ENCODE data around the gene SMAD4. TPM values are rescaled to one million over a fixed set of nuclear protein-coding genes. Genes with fewer than 3 reads are reported as not detected.

SMAD4 gene
- total and polyA plus RNA-seq, 2 donors (not counting 3 experiments of a cell fraction or from before 2014, with no cell fraction given): 63.5 to 82.8 TPM

DNA sequence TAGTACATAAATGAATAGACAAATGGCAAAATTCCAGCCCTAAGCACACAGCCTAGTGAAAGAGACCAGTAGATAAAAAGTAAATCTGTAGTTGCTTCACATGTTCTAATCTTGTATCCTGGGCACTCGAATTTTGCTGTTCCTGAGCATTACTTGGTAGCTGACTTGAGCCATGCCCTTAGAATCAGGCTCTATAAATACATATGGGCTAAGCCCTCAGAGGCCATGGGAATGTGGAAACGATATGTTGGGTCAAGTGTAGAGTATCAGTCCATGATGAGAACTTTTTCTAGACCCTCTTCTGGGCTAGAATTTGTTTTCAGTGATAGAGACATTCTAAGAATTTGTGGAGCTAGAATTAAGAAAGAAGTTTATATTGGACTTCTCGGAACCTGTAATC is 40.3 kb upstream of the SMAD4 start:
- dilution Hi-C loops (cut with MboI; ENCODE audit: extremely low pct_ligation_motif_present, low sequenced_read_pairs): no loop called here
- intact Hi-C loops (cut with micrococcal nuclease): no loop called here
- ChIA-PET CTCF (interaction anchor here (0.9 kb wide), 1 partner anchor 11 kb away, joined by 3 read pairs; no protein-coding TSS in a partner anchor), POLR2A (no interaction called here)
- Histone ChIP-seq H3K27me3 (ENCODE audit: control insufficient read depth in 2 of 2, insufficient read depth in 2 of 2, low read length in 2 of 2) (no peaks in the 10 kb centered on the region), H3K4me2 (ENCODE audit: insufficient read depth, low read length) (no peak overlapping the region), H3K4me3 (replicated peaks in 1 of 3; ENCODE audit: insufficient read depth in 1 of 3, low read depth in 1 of 3, low read length in 3 of 3) (no peak overlapping the region), H3K79me2 (ENCODE audit: control insufficient read depth, insufficient read depth, low read length) (no peaks in the 10 kb centered on the region), H3K9me3 (replicated peaks; ENCODE audit: control insufficient read depth, insufficient read depth, low read length) (no peaks in the 10 kb centered on the region), H3K9me1 (replicated peaks; ENCODE audit: control insufficient read depth, extremely low read depth, insufficient read depth, low read length) (no peaks in the 10 kb centered on the region), H3K9ac (replicated peaks; ENCODE audit: extremely low read depth, insufficient read depth, low read length) (no peak overlapping the region), H3K36me3 (ENCODE audit: control insufficient read depth in 2 of 2, extremely low read depth in 1 of 2, insufficient read depth in 2 of 2, low read length in 2 of 2) (peaks cover 0 to 2% of the 10 kb centered on the region in 2 experiments), H3K27ac (ENCODE audit: insufficient read depth, low read depth, low read length) (no peak overlapping the region), H2AFZ (ENCODE audit: low read depth, low read length) (no peak overlapping the region), H4K20me1 (replicated peaks; ENCODE audit: control insufficient read depth, extremely low read depth, insufficient read depth, low read length) (no peaks in the 10 kb centered on the region), H3K4me1 (ENCODE audit: control insufficient read depth, extremely low read depth, insufficient read depth, low read length) (no peaks in the 10 kb centered on the region)
- FAIRE-seq: no peak
- BruUV-seq (replicated peaks): no TSS peak
- TF ChIP-seq MYC (IDR thresholded peaks at IDR 0.05; ENCODE audit: low read depth, low read length) (no peak), FOS (IDR thresholded peaks at IDR 0.05; ENCODE audit: borderline replicate concordance, insufficient read depth, low read length) (no peak), GATA2 (IDR thresholded peaks at IDR 0.05; ENCODE audit: insufficient read depth, insufficient read length, low read depth, low read length) (no peak), EZH2 (IDR thresholded peaks at IDR 0.05; ENCODE audit: borderline replicate concordance, low read depth, low read length, severe bottlenecking) (no peak), JUN (IDR thresholded peaks at IDR 0.05; ENCODE audit: borderline replicate concordance, insufficient read depth, insufficient read length, low read depth) (no peak), POLR2A (IDR thresholded peaks at IDR 0.05; ENCODE audit: low read depth, low read length) (no peak), POLR2AphosphoS5 (IDR thresholded peaks at IDR 0.05; ENCODE audit: insufficient read depth, low read depth, low read length) (no peak)
- TF ChIP-seq, protein P1, sequence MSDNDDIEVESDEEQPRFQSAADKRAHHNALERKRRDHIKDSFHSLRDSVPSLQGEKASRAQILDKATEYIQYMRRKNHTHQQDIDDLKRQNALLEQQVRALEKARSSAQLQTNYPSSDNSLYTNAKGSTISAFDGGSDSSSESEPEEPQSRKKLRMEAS (IDR thresholded peaks at IDR 0.05; ENCODE audit: insufficient read depth, insufficient read length): no peak
- TF ChIP-seq, protein P2, sequence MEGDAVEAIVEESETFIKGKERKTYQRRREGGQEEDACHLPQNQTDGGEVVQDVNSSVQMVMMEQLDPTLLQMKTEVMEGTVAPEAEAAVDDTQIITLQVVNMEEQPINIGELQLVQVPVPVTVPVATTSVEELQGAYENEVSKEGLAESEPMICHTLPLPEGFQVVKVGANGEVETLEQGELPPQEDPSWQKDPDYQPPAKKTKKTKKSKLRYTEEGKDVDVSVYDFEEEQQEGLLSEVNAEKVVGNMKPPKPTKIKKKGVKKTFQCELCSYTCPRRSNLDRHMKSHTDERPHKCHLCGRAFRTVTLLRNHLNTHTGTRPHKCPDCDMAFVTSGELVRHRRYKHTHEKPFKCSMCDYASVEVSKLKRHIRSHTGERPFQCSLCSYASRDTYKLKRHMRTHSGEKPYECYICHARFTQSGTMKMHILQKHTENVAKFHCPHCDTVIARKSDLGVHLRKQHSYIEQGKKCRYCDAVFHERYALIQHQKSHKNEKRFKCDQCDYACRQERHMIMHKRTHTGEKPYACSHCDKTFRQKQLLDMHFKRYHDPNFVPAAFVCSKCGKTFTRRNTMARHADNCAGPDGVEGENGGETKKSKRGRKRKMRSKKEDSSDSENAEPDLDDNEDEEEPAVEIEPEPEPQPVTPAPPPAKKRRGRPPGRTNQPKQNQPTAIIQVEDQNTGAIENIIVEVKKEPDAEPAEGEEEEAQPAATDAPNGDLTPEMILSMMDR (IDR thresholded peaks at IDR 0.05; ENCODE audit: extremely low read depth in 1 of 2, insufficient read depth in 1 of 2, low read depth in 1 of 2, low read length in 2 of 2): no peak
- no peak for DNase-seq (ENCODE audit: low read depth, low spot score)
